WTC11 (cell line): ENCODE measurements around the gene KRT76.

Source experiments
- CTCF ChIP-seq: fragments of 200-600 bp; IDR thresholded peaks from 2 replicates; pipeline ENCODE4 v1.8.0; 2022; ENCODE audit warnings: antibody characterized with exemption
- ETV6 ChIP-seq: sonication (generic); formaldehyde crosslinking; IDR thresholded peaks from 2 replicates; pipeline ENCODE4 v1.8.1; 2022; ENCODE audit warnings: mild to moderate bottlenecking, missing genetic modification reagents
- MLX ChIP-seq: sonication (generic); formaldehyde crosslinking; IDR thresholded peaks from 2 replicates; pipeline ENCODE4 v1.8.1; 2023; ENCODE audit warnings: mild to moderate bottlenecking, missing genetic modification reagents, moderate library complexity
- NR1H2 ChIP-seq: sonication (generic); formaldehyde crosslinking; IDR thresholded peaks from 2 replicates; pipeline ENCODE4 v1.9.0; 2021; ENCODE audit warnings: mild to moderate bottlenecking, moderate library complexity, missing genetic modification reagents
- RORB ChIP-seq: fragments of 250-450 bp; sonication (Bioruptor Pico); IDR thresholded peaks from 2 replicates; pipeline ENCODE4 v1.9.0; 2021; ENCODE audit warnings: mild to moderate bottlenecking
- SP1 ChIP-seq: sonication (generic); formaldehyde crosslinking; conservative IDR thresholded peaks from 2 replicates; pipeline ENCODE4 v1.8.1; 2022; ENCODE audit warnings: missing genetic modification reagents
- TP53 ChIP-seq: sonication (generic); formaldehyde crosslinking; IDR thresholded peaks from 2 replicates; pipeline ENCODE4 v1.8.1; 2023; ENCODE audit warnings: mild to moderate bottlenecking, missing genetic modification reagents
- USF1 ChIP-seq: sonication (generic); formaldehyde crosslinking; IDR thresholded peaks from 2 replicates; pipeline ENCODE4 v1.8.0; 2022; ENCODE audit warnings: mild to moderate bottlenecking, missing genetic modification reagents
- ZBTB21 ChIP-seq: sonication (generic); formaldehyde crosslinking; IDR thresholded peaks from 2 replicates; pipeline ENCODE4 v1.8.1; 2023; ENCODE audit warnings: mild to moderate bottlenecking, missing genetic modification reagents, borderline replicate concordance
- ZNF423 ChIP-seq: fragments of 250-450 bp; sonication (Bioruptor Pico); IDR thresholded peaks from 2 replicates; pipeline ENCODE4 v2.1.2; 2022; ENCODE audit warnings: mild to moderate bottlenecking, moderate library complexity

GRCh38 chr12:52787324-52788191, 10.4 kb upstream of the KRT76 start:
- TF ChIP-seq ETV6 (CRISPR knock-in tag): no peak
- TF ChIP-seq CTCF: no peak
- TF ChIP-seq ZNF423 (CRISPR knock-in tag): no peak
- no peak for TF ChIP-seq MLX
- no peak for TF ChIP-seq ZBTB21 (CRISPR knock-in tag)
- no peak for TF ChIP-seq SP1 (CRISPR knock-in tag)
- TF ChIP-seq RORB (CRISPR knock-in tag): no peak
- no peak for TF ChIP-seq NR1H2 (CRISPR knock-in tag)
- TF ChIP-seq USF1 (CRISPR knock-in tag): no peak
- TF ChIP-seq TP53 (CRISPR knock-in tag): no peak
